IMR-90 (cell line): ENCODE results near the gene CUX1. TPM values are rescaled to one million over a fixed set of nuclear protein-coding genes. Genes with fewer than 3 reads are reported as not detected.

Experiments
- ATAC-seq: fragments of 200-7000 bp; cut with Tn5 transposase; 2 replicates; pipeline ENCODE4 v1.9.1; 2020; ENCODE audit warnings: low read depth, mild to moderate bottlenecking, moderate library complexity
- BruUV-seq: library from RNA; stranded (reverse); fragments of 400-500 nt; replicated peaks from 2 replicates; lab custom pipeline; 2021; lab: Mats Ljungman, UMichigan
- CTCF ChIA-PET: fragments of 300-600 bp; formaldehyde crosslinking; extraction: SDS; loops from one replicate; lab custom pipeline; 2021; ENCODE audit warnings: antibody characterized with exemption; lab: Yijun Ruan, JAX
- POLR2A ChIA-PET: fragments of 300-600 bp; sonication (Branson Sonifier 250); formaldehyde crosslinking; loops from one replicate; lab custom pipeline; 2022; ENCODE audit warnings: antibody characterized with exemption; ENCODE audit not compliant: unreplicated experiment; lab: Charles Lee
- DNase-seq: peaks from one replicate; pipeline ENCODE4 v3.0.0; 2013
- H2AFZ ChIP-seq: replicated peaks from 2 replicates; pipeline ENCODE3; 2013; ENCODE audit warnings: low read length, mild to moderate bottlenecking; ENCODE audit not compliant: poor library complexity
- H2AK5ac ChIP-seq: 2 replicates; pipeline ENCODE4 v1.6.1; 2013; ENCODE audit warnings: low read depth, low read length, inconsistent platforms
- H2AK9ac ChIP-seq: replicated peaks from 2 replicates; pipeline ENCODE3; 2013; ENCODE audit warnings: mild to moderate bottlenecking, low read depth, low read length, moderate library complexity; ENCODE audit not compliant: poor library complexity
- H2BK120ac ChIP-seq: 2 replicates; pipeline ENCODE4 v1.6.1; 2013; ENCODE audit warnings: low read depth, low read length, inconsistent platforms
- H2BK15ac ChIP-seq: 3 replicates; pipeline ENCODE4 v1.6.1; 2013; ENCODE audit warnings: low read depth, low read length, inconsistent platforms
- H2BK20ac ChIP-seq: 2 replicates; pipeline ENCODE4 v1.6.1; 2013; ENCODE audit warnings: low read depth, mild to moderate bottlenecking, inconsistent platforms, low read length, moderate library complexity
- H2BK5ac ChIP-seq: 2 replicates; pipeline ENCODE4 v1.6.1; 2013; ENCODE audit warnings: mild to moderate bottlenecking, low read depth, low read length, inconsistent platforms; ENCODE audit not compliant: poor library complexity, severe bottlenecking
- H3K14ac ChIP-seq: replicated peaks from 2 replicates; pipeline ENCODE4 v1.6.1; 2013; ENCODE audit warnings: low read depth, low read length, inconsistent platforms
- H3K18ac ChIP-seq: 2 replicates; pipeline ENCODE4 v1.6.1; 2013; ENCODE audit warnings: low read depth, low read length, control low read depth
- H3K23ac ChIP-seq: 2 replicates; pipeline ENCODE4 v1.6.1; 2013; ENCODE audit warnings: low read depth, low read length, inconsistent platforms
- H3K27ac ChIP-seq: 2 replicates; pipeline ENCODE4 v1.5.1; 2013; ENCODE audit warnings: mild to moderate bottlenecking, control low read depth, low read length; ENCODE audit not compliant: insufficient read depth
- H3K27me3 ChIP-seq: 2 replicates; pipeline ENCODE4 v1.6.1; 2013; ENCODE audit warnings: low read length; ENCODE audit not compliant: control insufficient read depth, insufficient read depth
- H3K36me3 ChIP-seq: 2 replicates; pipeline ENCODE4 v1.6.1; 2013; ENCODE audit warnings: low read length, mixed read lengths; ENCODE audit not compliant: control insufficient read depth, insufficient read depth
- H3K4ac ChIP-seq: 2 replicates; pipeline ENCODE4 v1.6.1; 2013; ENCODE audit warnings: low read depth, low read length, inconsistent platforms
- H3K4me1 ChIP-seq: 2 replicates; pipeline ENCODE4 v1.6.1; 2013; ENCODE audit warnings: low read length, mixed read lengths; ENCODE audit not compliant: control insufficient read depth, insufficient read depth
- H3K4me2 ChIP-seq: 2 replicates; pipeline ENCODE4 v1.6.1; 2013; ENCODE audit warnings: low read depth, mild to moderate bottlenecking, control low read depth, low read length, moderate library complexity
- H3K4me3 ChIP-seq: 2 replicates; pipeline ENCODE4 v1.5.1; 2013; ENCODE audit warnings: low read depth, mild to moderate bottlenecking, control low read depth, low read length, moderate library complexity; ENCODE audit not compliant: insufficient read depth
- H3K56ac ChIP-seq: 2 replicates; pipeline ENCODE4 v1.6.1; 2013; ENCODE audit warnings: low read length, inconsistent platforms; ENCODE audit not compliant: insufficient read depth; ENCODE audit errors: extremely low read depth
- H3K79me1 ChIP-seq, 2 experiments: 2 replicates each; pipeline ENCODE4 v1.6.1; 2013; ENCODE audit warnings: low read length in 2 of 2, inconsistent platforms in 1 of 2, low read depth in 1 of 2
- H3K9ac ChIP-seq: 2 replicates; pipeline ENCODE4 v1.6.1; 2013; ENCODE audit warnings: low read depth, low read length, control low read depth
- H3K9me1 ChIP-seq: 2 replicates; pipeline ENCODE4 v1.6.1; 2013; ENCODE audit warnings: low read length, inconsistent platforms; ENCODE audit not compliant: insufficient read depth
- H3K9me3 ChIP-seq: 2 replicates; pipeline ENCODE4 v1.6.1; 2013; ENCODE audit warnings: low read length; ENCODE audit not compliant: control insufficient read depth, insufficient read depth
- H4K20me1 ChIP-seq: 2 replicates; pipeline ENCODE4 v1.6.1; 2013; ENCODE audit warnings: low read length, inconsistent platforms; ENCODE audit not compliant: insufficient read depth
- H4K5ac ChIP-seq: 2 replicates; pipeline ENCODE4 v1.6.1; 2013; ENCODE audit warnings: mild to moderate bottlenecking, low read depth, low read length, control low read depth
- H4K8ac ChIP-seq, 2 experiments: 2 replicates each; pipeline ENCODE4 v1.6.1; 2013; ENCODE audit warnings: low read depth in 2 of 2, low read length in 2 of 2, control low read depth in 1 of 2, inconsistent platforms in 1 of 2
- H4K91ac ChIP-seq: 2 replicates; pipeline ENCODE4 v1.6.1; 2013; ENCODE audit warnings: low read depth, low read length, inconsistent platforms; ENCODE audit not compliant: insufficient read depth
- BHLHE40 ChIP-seq: fragments of 150-350 bp; IDR thresholded peaks from 2 replicates; pipeline ENCODE4 v1.6.1; 2016; ENCODE audit warnings: mild to moderate bottlenecking, low read depth, low read length
- CEBPB ChIP-seq: IDR thresholded peaks from 2 replicates; pipeline ENCODE4 v1.6.1; 2012; ENCODE audit warnings: low read depth, low read length, improper control_type of control experiment
- CHD1 ChIP-seq: IDR thresholded peaks from 2 replicates; pipeline ENCODE4 v1.6.1; 2012; ENCODE audit warnings: low read depth, low read length, improper control_type of control experiment
- CTCF ChIP-seq: conservative IDR thresholded peaks from 2 replicates; pipeline ENCODE4 v1.5.1; 2012; ENCODE audit warnings: mild to moderate bottlenecking, low read depth, low read length, improper control_type of control experiment
- ELK1 ChIP-seq: fragments of 150-350 bp; IDR thresholded peaks from 2 replicates; pipeline ENCODE4 v1.6.1; 2016; ENCODE audit warnings: low read depth, mild to moderate bottlenecking, low read length, moderate library complexity, borderline replicate concordance
- FOS ChIP-seq: fragments of 150-350 bp; IDR thresholded peaks from 2 replicates; pipeline ENCODE4 v1.6.1; 2016; ENCODE audit warnings: low read depth, low read length
- MAFK ChIP-seq: IDR thresholded peaks from 2 replicates; pipeline ENCODE4 v1.6.1; 2012; ENCODE audit warnings: low read depth, low read length, improper control_type of control experiment
- MAZ ChIP-seq: IDR thresholded peaks from 2 replicates; pipeline ENCODE4 v1.6.1; 2012; ENCODE audit warnings: low read depth, mild to moderate bottlenecking, low read length, improper control_type of control experiment, moderate library complexity, borderline replicate concordance
- MXI1 ChIP-seq: IDR thresholded peaks from 2 replicates; pipeline ENCODE4 v1.6.1; 2012; ENCODE audit warnings: low read depth, mild to moderate bottlenecking, low read length, moderate library complexity, borderline replicate concordance
- NFE2L2 ChIP-seq: fragments of 150-350 bp; IDR thresholded peaks from 2 replicates; pipeline ENCODE4 v1.6.1; 2016; ENCODE audit warnings: low read depth, mild to moderate bottlenecking, low read length
- POLR2A ChIP-seq: IDR thresholded peaks from 2 replicates; pipeline ENCODE4 v1.6.1; 2012; ENCODE audit warnings: mild to moderate bottlenecking, low read depth, low read length
- RAD21 ChIP-seq: IDR thresholded peaks from 2 replicates; pipeline ENCODE4 v1.6.1; 2012; ENCODE audit warnings: low read length, improper control_type of control experiment
- RCOR1 ChIP-seq: IDR thresholded peaks from 2 replicates; pipeline ENCODE4 v1.6.1; 2012; ENCODE audit warnings: mild to moderate bottlenecking, low read length, improper control_type of control experiment; ENCODE audit not compliant: insufficient replicate concordance
- RFX5 ChIP-seq: IDR thresholded peaks from 2 replicates; pipeline ENCODE4 v1.8.0; 2012; ENCODE audit warnings: low read depth, mild to moderate bottlenecking, low read length, moderate library complexity
- SMC3 ChIP-seq: fragments of 150-350 bp; IDR thresholded peaks from 2 replicates; pipeline ENCODE4 v1.6.1; 2016; ENCODE audit warnings: low read depth, mild to moderate bottlenecking, antibody characterized with exemption, low read length, moderate library complexity
- USF2 ChIP-seq: fragments of 150-350 bp; IDR thresholded peaks from 2 replicates; pipeline ENCODE4 v1.6.1; 2017; ENCODE audit warnings: mild to moderate bottlenecking, antibody characterized with exemption, low read length, low read depth
- WGBS, 2 experiments: methylation state at CpG; one replicate each; pipeline versions ENCODE4 v1.1.5 to v1.1.7; 2013; ENCODE audit warnings: missing lambda C conversion rate in 2 of 2; ENCODE audit not compliant: insufficient read length in 1 of 2; ENCODE audit errors: extremely low coverage in 2 of 2; 5-methylcytosine and 5-hydroxymethylcytosine counted together
- dilution Hi-C: fragments of 300-500 bp; cut with HindIII; formaldehyde crosslinking; loops from one replicate; pipeline ENCODE4 v1.14.3; 2018; ENCODE audit warnings: low sequenced_read_pairs; ENCODE audit not compliant: unreplicated experiment
- in situ Hi-C: fragments of 300-500 bp; cut with MboI; formaldehyde crosslinking; loops from 3 replicates; pipeline ENCODE4 v1.14.3; 2019; ENCODE audit warnings: low sequenced_read_pairs, inconsistent platforms, mixed read lengths
- intact Hi-C: fragments of 100-400 bp; cut with micrococcal nuclease; formaldehyde crosslinking; loops from 2 replicates; pipeline ENCODE4 v1.10.0; 2022
- polyA plus RNA-seq, 3 experiments: library from polyadenylated mRNA; depleted of rRNA; stranded (reverse); fragments of >200 nt; gene quantifications; 2 replicates each; pipeline ENCODE4 v1.2.3, GENCODE V29; 2012; ENCODE audit warnings: low replicate concordance in 1 of 3
- total RNA-seq: library from RNA; depleted of rRNA; stranded (reverse); fragments of >200 nt; gene quantifications from 2 replicates; pipeline ENCODE4 v1.2.3, GENCODE V29; 2012

Gene CUX1
- total and polyA plus RNA-seq, 2 of the 4 experiments (the other 2 are of a cell fraction), result 19.7 to 46.4 TPM

GRCh38 chr7:101878938-101879337, 61.5 kb downstream of the CUX1 start:
- BruUV-seq, result no TSS peak
- Histone ChIP-seq H3K14ac (no peak overlapping the region), H3K4me2 (no peak overlapping the region), H3K4me3 (no peak overlapping the region), H2AK5ac (no peak overlapping the region), H3K4me1 (peaks cover 24% of the 10 kb centered on the region), H2BK5ac (no peak overlapping the region), H3K27ac (no peak overlapping the region), H2AFZ (no peak overlapping the region), H3K9ac (no peak overlapping the region), H2AK9ac (no peak overlapping the region), H3K18ac (no peak overlapping the region), H3K4ac (no peak overlapping the region), H3K56ac (no peak overlapping the region), H4K20me1 (peaks cover 17% of the 10 kb centered on the region; the same call in 1 of the 2 replicates), H2BK15ac (no peak overlapping the region), H3K23ac (no peak overlapping the region), H3K9me1 (peaks cover 19% of the 10 kb centered on the region), H2BK120ac (no peak overlapping the region), H4K91ac (no peak overlapping the region), H3K79me1 (peaks cover 16 to 65% of the 10 kb centered on the region in 2 experiments), H3K36me3 (no peaks in the 10 kb centered on the region; the same call in 1 of the 2 replicates), H4K8ac (no peak overlapping the region), H2BK20ac (no peak overlapping the region), H3K27me3 (no peaks in the 10 kb centered on the region), H4K5ac (no peak overlapping the region), H3K9me3 (no peaks in the 10 kb centered on the region)
- dilution Hi-C loops (no loop called here), intact Hi-C loops (no loop called here), in situ Hi-C loops (no loop called here)
- no peak for DNase-seq
- ChIA-PET POLR2A (no interaction called here), CTCF (interaction anchor here (0.8 kb wide), 1 partner anchor 8 kb away, joined by 3 read pairs; no protein-coding TSS in a partner anchor)
- WGBS, 2 experiments, result 100% methylated on average over 4 of the region's 4 CpGs; no CpG with 5 or more reads in 1 of the 2 experiments
- TF ChIP-seq POLR2A (no peak), CEBPB (no peak), MXI1 (no peak), MAZ (no peak), CTCF (no peak), RCOR1 (no peak), USF2 (no peak), NFE2L2 (no peak), SMC3 (no peak), RAD21 (no peak), BHLHE40 (no peak), RFX5 (no peak), ELK1 (no peak), CHD1 (no peak), FOS (no peak), MAFK (no peak)
- no peak for ATAC-seq
